ENCODE data around the gene PPP2R2C.

DNA sequence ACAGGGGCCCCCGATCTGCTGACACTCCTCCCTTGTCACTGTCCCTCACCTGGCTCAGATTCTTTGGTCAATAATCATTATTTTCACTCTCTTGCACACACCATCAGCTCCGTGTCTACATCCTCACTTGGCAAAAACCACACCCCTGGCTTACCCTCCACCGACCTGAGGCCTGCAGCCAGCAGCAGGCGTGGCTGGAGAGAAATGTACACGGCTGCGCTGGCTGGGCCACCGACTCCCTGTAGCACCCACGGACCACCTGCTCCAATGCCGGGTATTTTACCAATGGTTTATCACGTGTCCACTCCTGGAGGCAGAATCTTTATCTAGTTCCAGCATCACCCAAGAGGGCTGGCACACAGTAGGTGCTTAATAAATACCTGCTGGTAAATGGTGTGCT, 104.3 kb downstream of the PPP2R2C start:
- TF ChIP-seq, protein P1, sequence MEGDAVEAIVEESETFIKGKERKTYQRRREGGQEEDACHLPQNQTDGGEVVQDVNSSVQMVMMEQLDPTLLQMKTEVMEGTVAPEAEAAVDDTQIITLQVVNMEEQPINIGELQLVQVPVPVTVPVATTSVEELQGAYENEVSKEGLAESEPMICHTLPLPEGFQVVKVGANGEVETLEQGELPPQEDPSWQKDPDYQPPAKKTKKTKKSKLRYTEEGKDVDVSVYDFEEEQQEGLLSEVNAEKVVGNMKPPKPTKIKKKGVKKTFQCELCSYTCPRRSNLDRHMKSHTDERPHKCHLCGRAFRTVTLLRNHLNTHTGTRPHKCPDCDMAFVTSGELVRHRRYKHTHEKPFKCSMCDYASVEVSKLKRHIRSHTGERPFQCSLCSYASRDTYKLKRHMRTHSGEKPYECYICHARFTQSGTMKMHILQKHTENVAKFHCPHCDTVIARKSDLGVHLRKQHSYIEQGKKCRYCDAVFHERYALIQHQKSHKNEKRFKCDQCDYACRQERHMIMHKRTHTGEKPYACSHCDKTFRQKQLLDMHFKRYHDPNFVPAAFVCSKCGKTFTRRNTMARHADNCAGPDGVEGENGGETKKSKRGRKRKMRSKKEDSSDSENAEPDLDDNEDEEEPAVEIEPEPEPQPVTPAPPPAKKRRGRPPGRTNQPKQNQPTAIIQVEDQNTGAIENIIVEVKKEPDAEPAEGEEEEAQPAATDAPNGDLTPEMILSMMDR (conservative IDR thresholded peaks at IDR 0.05; ENCODE audit: low read length) = no peak
- no peak for TF ChIP-seq EZH2phosphoT487 (IDR thresholded peaks at IDR 0.05; ENCODE audit: borderline replicate concordance, low read depth, low read length)

Data from OCI-LY7 (cell line).